IPS-18a (cell line): Measurements from ENCODE around the gene CCR7.
"Not testable (repeated sequence)": the region's sequence is repeated elsewhere in the genome, so short reads cannot be mapped to it uniquely, and the experiment has no call there.

Experiments
- H3K27ac ChIP-seq: one replicate; pipeline ENCODE4 v1.5.1; 2013; ENCODE audit warnings: low read length
- H3K27me3 ChIP-seq: one replicate; pipeline ENCODE4 v1.6.1; 2013; ENCODE audit warnings: mild to moderate bottlenecking, low read length; ENCODE audit not compliant: control insufficient read depth, insufficient read depth
- H3K36me3 ChIP-seq: one replicate; pipeline ENCODE4 v1.6.1; 2013; ENCODE audit warnings: low read depth, low read length; ENCODE audit not compliant: control insufficient read depth
- H3K4me1 ChIP-seq: one replicate; pipeline ENCODE4 v1.6.1; 2013; ENCODE audit warnings: low read depth, low read length; ENCODE audit not compliant: control insufficient read depth
- H3K4me3 ChIP-seq: one replicate; pipeline ENCODE4 v1.5.1; 2013; ENCODE audit warnings: low read length
- H3K9ac ChIP-seq: one replicate; pipeline ENCODE4 v1.6.1; 2013; ENCODE audit warnings: mild to moderate bottlenecking, low read length, moderate library complexity
- H3K9me3 ChIP-seq: one replicate; pipeline ENCODE4 v1.6.1; 2013; ENCODE audit warnings: low read depth, low read length; ENCODE audit not compliant: control insufficient read depth

The CCR7 gene

GRCh38 chr17:40551879-40552768, 13.1 kb downstream of the CCR7 start:
- Histone ChIP-seq H3K9ac (no peak overlapping the region), H3K4me1 (peaks cover 3% of the 10 kb centered on the region), H3K27me3 (no peaks in the 10 kb centered on the region), H3K9me3 (no peaks in the 10 kb centered on the region), H3K4me3 (no peak overlapping the region), H3K36me3 (no peaks in the 10 kb centered on the region), H3K27ac (no peak overlapping the region)

GRCh38 chr17:40551091-40551878, 14.0 kb downstream of the CCR7 start:
- Histone ChIP-seq H3K4me3 (no peak overlapping the region), H3K4me1 (no peaks in the 10 kb centered on the region), H3K36me3 (no peaks in the 10 kb centered on the region), H3K9me3 (no peaks in the 10 kb centered on the region), H3K9ac (no peak overlapping the region), H3K27me3 (no peaks in the 10 kb centered on the region), H3K27ac (no peak overlapping the region)

- Histone ChIP-seq H3K4me3 (no peak overlapping the region), H3K4me1 (no peaks in the 10 kb centered on the region), H3K27me3 (no peaks in the 10 kb centered on the region), H3K36me3 (no peaks in the 10 kb centered on the region), H3K9me3 (no peaks in the 10 kb centered on the region), H3K9ac (no peak overlapping the region), H3K27ac (no peak overlapping the region)
These were observed 14.7 kb downstream of the CCR7 start for GRCh38 chr17:40550608-40551007.

- H3K4me3 ChIP-seq: no peak overlapping the region
- no peaks in the 10 kb centered on the region for H3K4me1 ChIP-seq
- H3K27me3 ChIP-seq: no peaks in the 10 kb centered on the region
- H3K9ac ChIP-seq: no peak overlapping the region
- H3K36me3 ChIP-seq: no peaks in the 10 kb centered on the region
- H3K27ac ChIP-seq: no peak overlapping the region
- no peaks in the 10 kb centered on the region for H3K9me3 ChIP-seq
These were observed 16.1 kb downstream of the CCR7 start for GRCh38 chr17:40548982-40549685.

- H3K27ac ChIP-seq: no peak overlapping the region
- H3K9ac ChIP-seq: no peak overlapping the region
These were observed 16.7 kb downstream of the CCR7 start for GRCh38 chr17:40548491-40548981.

GRCh38 chr17:40547785-40548478, 17.3 kb downstream of the CCR7 start:
- H3K4me1 ChIP-seq: peaks cover 6% of the 10 kb centered on the region
- H3K4me3 ChIP-seq: no peak overlapping the region
- no peak overlapping the region for H3K27ac ChIP-seq
- no peak overlapping the region for H3K9ac ChIP-seq
- H3K36me3 ChIP-seq: no peaks in the 10 kb centered on the region
- H3K9me3 ChIP-seq: no peaks in the 10 kb centered on the region
- no peaks in the 10 kb centered on the region for H3K27me3 ChIP-seq

More at GRCh38 chr17:40548491-40548981, 16.7 kb downstream of the CCR7 start:
- Histone ChIP-seq H3K9me3 (no peaks in the 10 kb centered on the region), H3K27me3 (no peaks in the 10 kb centered on the region), H3K4me3 (no peak overlapping the region), H3K4me1 (no peaks in the 10 kb centered on the region), H3K36me3 (no peaks in the 10 kb centered on the region)

- no peak overlapping the region for H3K9ac ChIP-seq
- no peak overlapping the region for H3K4me3 ChIP-seq
- H3K4me1 ChIP-seq: peaks cover 9% of the 10 kb centered on the region
- no peaks in the 10 kb centered on the region for H3K9me3 ChIP-seq
- no peaks in the 10 kb centered on the region for H3K36me3 ChIP-seq
- no peak overlapping the region for H3K27ac ChIP-seq
- H3K27me3 ChIP-seq: no peaks in the 10 kb centered on the region
These were observed 18.0 kb downstream of the CCR7 start for GRCh38 chr17:40547079-40547784.

- H3K27me3 ChIP-seq, H3K9ac ChIP-seq, H3K36me3 ChIP-seq, H3K9me3 ChIP-seq, H3K4me3 ChIP-seq, H3K27ac ChIP-seq, H3K4me1 ChIP-seq: not testable (repeated sequence)
These were observed 18.8 kb downstream of the CCR7 start for GRCh38 chr17:40546497-40546896.

- no peaks in the 10 kb centered on the region for H3K27me3 ChIP-seq
- H3K36me3 ChIP-seq: no peaks in the 10 kb centered on the region
- no peaks in the 10 kb centered on the region for H3K9me3 ChIP-seq
- no peak overlapping the region for H3K27ac ChIP-seq
- H3K4me1 ChIP-seq: peaks cover 10% of the 10 kb centered on the region
- no peak overlapping the region for H3K4me3 ChIP-seq
- H3K9ac ChIP-seq: no peak overlapping the region
These were observed 19.6 kb downstream of the CCR7 start for GRCh38 chr17:40545660-40546059.

- no peak overlapping the region for H3K27ac ChIP-seq
- no peak overlapping the region for H3K9ac ChIP-seq
- no peaks in the 10 kb centered on the region for H3K36me3 ChIP-seq
- no peak overlapping the region for H3K4me3 ChIP-seq
- H3K9me3 ChIP-seq: no peaks in the 10 kb centered on the region
- peaks cover 10% of the 10 kb centered on the region for H3K4me1 ChIP-seq
- H3K27me3 ChIP-seq: no peaks in the 10 kb centered on the region
These were observed 22.5 kb downstream of the CCR7 start for GRCh38 chr17:40542558-40543411.
